ENCODE results near the gene ANKRD52.

DNA sequence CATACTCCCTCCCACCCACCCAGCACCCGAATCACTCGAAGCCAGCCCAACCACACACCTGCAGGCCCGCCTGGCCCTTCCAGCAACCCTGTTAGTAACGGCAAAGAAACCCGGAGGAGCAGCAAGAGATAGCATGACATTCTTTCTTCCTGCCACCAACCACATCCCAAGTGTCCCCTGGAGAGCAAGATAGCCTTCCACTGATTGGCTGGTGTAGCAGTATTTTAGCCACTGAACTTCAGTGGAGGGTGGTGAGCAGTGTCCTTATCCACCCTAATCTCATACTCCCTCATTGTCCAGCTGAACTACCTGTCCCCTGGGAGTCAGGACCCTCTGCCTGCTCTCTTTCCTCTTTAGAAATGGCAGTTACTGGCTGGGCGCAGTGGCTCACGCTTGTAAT lies 29.1 kb downstream of the ANKRD52 start:
- TF ChIP-seq, protein P1, sequence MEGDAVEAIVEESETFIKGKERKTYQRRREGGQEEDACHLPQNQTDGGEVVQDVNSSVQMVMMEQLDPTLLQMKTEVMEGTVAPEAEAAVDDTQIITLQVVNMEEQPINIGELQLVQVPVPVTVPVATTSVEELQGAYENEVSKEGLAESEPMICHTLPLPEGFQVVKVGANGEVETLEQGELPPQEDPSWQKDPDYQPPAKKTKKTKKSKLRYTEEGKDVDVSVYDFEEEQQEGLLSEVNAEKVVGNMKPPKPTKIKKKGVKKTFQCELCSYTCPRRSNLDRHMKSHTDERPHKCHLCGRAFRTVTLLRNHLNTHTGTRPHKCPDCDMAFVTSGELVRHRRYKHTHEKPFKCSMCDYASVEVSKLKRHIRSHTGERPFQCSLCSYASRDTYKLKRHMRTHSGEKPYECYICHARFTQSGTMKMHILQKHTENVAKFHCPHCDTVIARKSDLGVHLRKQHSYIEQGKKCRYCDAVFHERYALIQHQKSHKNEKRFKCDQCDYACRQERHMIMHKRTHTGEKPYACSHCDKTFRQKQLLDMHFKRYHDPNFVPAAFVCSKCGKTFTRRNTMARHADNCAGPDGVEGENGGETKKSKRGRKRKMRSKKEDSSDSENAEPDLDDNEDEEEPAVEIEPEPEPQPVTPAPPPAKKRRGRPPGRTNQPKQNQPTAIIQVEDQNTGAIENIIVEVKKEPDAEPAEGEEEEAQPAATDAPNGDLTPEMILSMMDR (IDR thresholded peaks at IDR 0.05; ENCODE audit: borderline replicate concordance, extremely low read depth, low read length, poor library complexity, severe bottlenecking), result no peak
- TF ChIP-seq EZH2 (IDR thresholded peaks at IDR 0.05; ENCODE audit: borderline replicate concordance, low read depth, low read length, severe bottlenecking), result no peak

Data from DND-41 (cell line).